ENCODE data around the gene LYPD6.

- TF ChIP-seq, protein P1, sequence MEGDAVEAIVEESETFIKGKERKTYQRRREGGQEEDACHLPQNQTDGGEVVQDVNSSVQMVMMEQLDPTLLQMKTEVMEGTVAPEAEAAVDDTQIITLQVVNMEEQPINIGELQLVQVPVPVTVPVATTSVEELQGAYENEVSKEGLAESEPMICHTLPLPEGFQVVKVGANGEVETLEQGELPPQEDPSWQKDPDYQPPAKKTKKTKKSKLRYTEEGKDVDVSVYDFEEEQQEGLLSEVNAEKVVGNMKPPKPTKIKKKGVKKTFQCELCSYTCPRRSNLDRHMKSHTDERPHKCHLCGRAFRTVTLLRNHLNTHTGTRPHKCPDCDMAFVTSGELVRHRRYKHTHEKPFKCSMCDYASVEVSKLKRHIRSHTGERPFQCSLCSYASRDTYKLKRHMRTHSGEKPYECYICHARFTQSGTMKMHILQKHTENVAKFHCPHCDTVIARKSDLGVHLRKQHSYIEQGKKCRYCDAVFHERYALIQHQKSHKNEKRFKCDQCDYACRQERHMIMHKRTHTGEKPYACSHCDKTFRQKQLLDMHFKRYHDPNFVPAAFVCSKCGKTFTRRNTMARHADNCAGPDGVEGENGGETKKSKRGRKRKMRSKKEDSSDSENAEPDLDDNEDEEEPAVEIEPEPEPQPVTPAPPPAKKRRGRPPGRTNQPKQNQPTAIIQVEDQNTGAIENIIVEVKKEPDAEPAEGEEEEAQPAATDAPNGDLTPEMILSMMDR (IDR thresholded peaks at IDR 0.05; ENCODE audit: low read depth, low read length, missing input control), result no peak
- TF ChIP-seq, protein P2, sequence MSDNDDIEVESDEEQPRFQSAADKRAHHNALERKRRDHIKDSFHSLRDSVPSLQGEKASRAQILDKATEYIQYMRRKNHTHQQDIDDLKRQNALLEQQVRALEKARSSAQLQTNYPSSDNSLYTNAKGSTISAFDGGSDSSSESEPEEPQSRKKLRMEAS (IDR thresholded peaks at IDR 0.05), result no peak
These were observed 17.9 kb downstream of the LYPD6 start for GRCh38 chr2:149348291-149348690.

Measured in liver (tissue), 2 donors.